Psoas muscle (tissue), 8 donors: Measurements from ENCODE around the gene VMO1. TPM values are rescaled to one million over a fixed set of nuclear protein-coding genes. Genes with fewer than 3 reads are reported as not detected.
A peak's percentile ranks its signal among the peaks of the same experiment; 100 is the strongest.

ENCODE experiments used
- ATAC-seq, 4 donors: fragments of 200-7000 bp; cut with Tn5 transposase; one replicate each; pipeline ENCODE4 v1.9.1; 2020; ENCODE audit warnings: moderate library complexity in 3 of 4, mild to moderate bottlenecking in 2 of 4
- DNase-seq, 2 donors: peaks; one replicate each; pipeline ENCODE4 v3.0.0-alpha.2; 2020
- H3K27ac ChIP-seq: fragments of 200-600 bp; one replicate; pipeline ENCODE4 v1.8.0; 2022
- H3K27me3 ChIP-seq, 3 donors: fragments of 200-600 bp in 1 of 3; one replicate each; pipeline versions ENCODE4 v1.6.1 to v1.8.0; 2013 to 2022; ENCODE audit warnings: low read length in 2 of 3, mild to moderate bottlenecking in 2 of 3, moderate library complexity in 1 of 3; ENCODE audit not compliant: insufficient read depth in 3 of 3
- H3K36me3 ChIP-seq, 2 donors: fragments of 200-600 bp in 1 of 2; one replicate each; pipeline versions ENCODE4 v1.6.1 to v1.8.0; 2013 to 2022; ENCODE audit warnings: low read depth in 1 of 2, mild to moderate bottlenecking in 1 of 2, moderate library complexity in 1 of 2; ENCODE audit not compliant: insufficient read depth in 1 of 2
- H3K4me1 ChIP-seq: fragments of 200-600 bp; one replicate; pipeline ENCODE4 v1.8.0; 2022
- H3K4me3 ChIP-seq: fragments of 200-600 bp; one replicate; pipeline ENCODE4 v1.8.0; 2022; ENCODE audit warnings: mild to moderate bottlenecking
- H3K9me3 ChIP-seq: fragments of 200-600 bp; one replicate; pipeline ENCODE4 v1.8.0; 2022
- WGBS, 3 donors: extraction: QIAGEN DNeasy Blood & Tissue Kit; methylation state at CpG; one replicate each; pipeline versions ENCODE4 v1.1.6 to v1.1.7; 2013; 5-methylcytosine and 5-hydroxymethylcytosine counted together
- intact Hi-C, 2 donors: fragments of 100-400 bp; cut with DNase I; formaldehyde crosslinking; loops; one replicate each; pipeline versions ENCODE4 v1.11.0 to v1.14.2; 2022
- polyA plus RNA-seq, 3 donors: library from polyadenylated mRNA; stranded (reverse); fragments of 200-250 nt; gene quantifications; one replicate each; pipeline ENCODE4 v1.2.3, GENCODE V29; 2013
- total RNA-seq, 4 donors: library from RNA; stranded (reverse); fragmentation: NEBNext Ultra II Directional in 2 of 4; extraction: Animal tissue kit (Norgen Biotek cat#: 25700) in 2 of 4; gene quantifications; one replicate each; pipeline versions ENCODE4 v1.2.1 to v1.2.4, GENCODE V29; 2021 to 2023
- TF ChIP-seq, protein P1 (sequence below): fragments of 200-600 bp; IDR thresholded peaks from one replicate; pipeline ENCODE4 v1.8.0; 2022; ENCODE audit warnings: antibody characterized with exemption
- donor health status: healthy with polysubstance abuse.
- donor health status: DM: no; HTN: no; CAD: no; lungs with moderate emphysema.
- donor health status: Bipolar disorder and iron deficiency.
- donor health status: healthy.
- donor health status: DM: yes; HTN: yes; CAD: no.
- donor health status: DM: no; HTN: no; CAD: no.
- donor health status: DM: no; HTN: no; CAD: no.
- donor health status: DM: yes; HTN: yes; CAD: no.

Gene VMO1
- total and polyA plus RNA-seq, 7 donors = 0.42 to 3.1 (median 0.84) TPM

DNA sequence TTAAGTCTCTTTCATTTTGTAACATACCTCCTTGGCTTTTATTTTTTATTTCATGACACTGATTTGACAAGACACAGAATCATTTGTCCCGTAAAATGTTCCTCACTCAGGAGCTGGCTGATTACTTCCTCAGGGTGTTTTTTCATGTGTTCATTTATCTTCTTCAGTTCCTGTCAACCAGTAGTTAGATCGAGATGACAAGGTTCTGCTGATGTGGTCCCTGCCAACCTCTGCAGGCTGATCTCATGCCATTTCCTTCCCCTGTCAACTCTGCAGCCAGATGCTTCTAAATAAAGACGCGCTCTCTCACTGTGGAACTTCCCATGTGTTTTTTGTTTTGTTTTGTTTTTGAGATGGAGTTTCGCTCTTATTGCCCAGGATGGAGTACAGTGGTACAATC is 38.3 kb downstream of the VMO1 start:
- 37 to 42% (median 38%) methylated on average over 5 of the region's 5 CpGs for WGBS, 3 donors
- intact Hi-C loops = no loop called here
- no peak overlapping the region for H3K4me3 ChIP-seq
- no peaks in the 10 kb centered on the region for H3K9me3 ChIP-seq
- ATAC-seq = peak in 1 of 4 donors; percentile 33
- TF ChIP-seq, protein P1, sequence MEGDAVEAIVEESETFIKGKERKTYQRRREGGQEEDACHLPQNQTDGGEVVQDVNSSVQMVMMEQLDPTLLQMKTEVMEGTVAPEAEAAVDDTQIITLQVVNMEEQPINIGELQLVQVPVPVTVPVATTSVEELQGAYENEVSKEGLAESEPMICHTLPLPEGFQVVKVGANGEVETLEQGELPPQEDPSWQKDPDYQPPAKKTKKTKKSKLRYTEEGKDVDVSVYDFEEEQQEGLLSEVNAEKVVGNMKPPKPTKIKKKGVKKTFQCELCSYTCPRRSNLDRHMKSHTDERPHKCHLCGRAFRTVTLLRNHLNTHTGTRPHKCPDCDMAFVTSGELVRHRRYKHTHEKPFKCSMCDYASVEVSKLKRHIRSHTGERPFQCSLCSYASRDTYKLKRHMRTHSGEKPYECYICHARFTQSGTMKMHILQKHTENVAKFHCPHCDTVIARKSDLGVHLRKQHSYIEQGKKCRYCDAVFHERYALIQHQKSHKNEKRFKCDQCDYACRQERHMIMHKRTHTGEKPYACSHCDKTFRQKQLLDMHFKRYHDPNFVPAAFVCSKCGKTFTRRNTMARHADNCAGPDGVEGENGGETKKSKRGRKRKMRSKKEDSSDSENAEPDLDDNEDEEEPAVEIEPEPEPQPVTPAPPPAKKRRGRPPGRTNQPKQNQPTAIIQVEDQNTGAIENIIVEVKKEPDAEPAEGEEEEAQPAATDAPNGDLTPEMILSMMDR = no peak
- H3K4me1 ChIP-seq = no peaks in the 10 kb centered on the region
- no peaks in the 10 kb centered on the region for H3K36me3 ChIP-seq
- no peak overlapping the region for H3K27ac ChIP-seq
- DNase-seq = no peak
- H3K27me3 ChIP-seq = peaks cover 0 to 92% (median 28%) of the 10 kb centered on the region in 3 donors

DNA sequence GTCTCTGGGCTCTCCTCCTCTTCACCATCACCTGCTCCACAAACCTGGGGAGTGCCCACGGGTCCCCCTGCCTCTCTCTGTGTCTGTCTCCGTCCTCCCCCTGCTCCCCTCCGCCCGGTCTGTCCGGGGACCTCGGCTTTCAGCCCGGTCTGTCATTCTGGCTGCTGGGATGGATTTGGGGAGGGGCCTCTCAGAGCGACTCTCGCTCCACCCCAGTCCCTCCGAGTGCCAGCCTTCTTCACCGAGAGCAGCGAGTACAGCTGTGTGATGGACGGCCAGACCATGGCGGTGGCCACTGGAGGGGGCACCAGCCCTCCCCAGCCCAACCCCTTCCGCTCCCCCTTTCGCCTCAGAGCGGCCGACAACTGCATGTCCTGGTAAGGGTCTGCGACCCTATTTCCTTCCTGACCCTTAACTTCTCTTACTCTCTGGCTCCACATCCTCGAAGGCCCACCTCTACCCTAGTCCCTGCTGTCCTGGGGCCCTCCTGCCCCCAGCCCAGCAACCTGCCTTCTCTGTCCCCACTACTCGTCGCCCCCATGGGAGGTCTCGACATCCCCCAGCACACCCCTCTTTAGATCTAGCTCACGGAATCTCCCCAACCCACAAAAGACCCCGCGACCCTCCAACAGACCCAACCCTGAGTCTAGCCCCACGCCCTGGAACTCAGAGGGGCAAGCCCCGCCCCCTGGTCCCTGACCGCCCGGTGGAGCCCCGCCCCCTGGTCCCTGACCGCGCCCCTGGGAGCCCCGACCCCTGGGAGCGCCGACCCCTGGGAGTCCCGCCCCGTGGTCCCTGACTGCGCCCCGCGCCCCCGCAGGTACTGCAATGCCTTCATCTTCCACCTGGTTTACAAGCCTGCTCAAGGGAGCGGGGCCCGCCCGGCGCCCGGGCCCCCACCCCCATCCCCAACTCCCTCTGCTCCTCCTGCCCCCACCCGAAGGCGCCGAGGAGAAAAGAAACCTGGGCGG is 40.9 kb downstream of the VMO1 start:
- H3K36me3 ChIP-seq = no peaks in the 10 kb centered on the region
- no peak overlapping the region for H3K27ac ChIP-seq
- no peaks in the 10 kb centered on the region for H3K9me3 ChIP-seq
- no peak overlapping the region for H3K4me3 ChIP-seq
- TF ChIP-seq, protein P1 = no peak
- ATAC-seq = no peak
- peaks cover 0 to 87% (median 29%) of the 10 kb centered on the region in 3 donors for H3K27me3 ChIP-seq
- no peak for DNase-seq
- intact Hi-C loops = no loop called here
- 8 to 11% (median 9%) methylated on average over 50 to 51 of the region's 51 CpGs for WGBS, 3 donors
- H3K4me1 ChIP-seq = no peaks in the 10 kb centered on the region

DNA sequence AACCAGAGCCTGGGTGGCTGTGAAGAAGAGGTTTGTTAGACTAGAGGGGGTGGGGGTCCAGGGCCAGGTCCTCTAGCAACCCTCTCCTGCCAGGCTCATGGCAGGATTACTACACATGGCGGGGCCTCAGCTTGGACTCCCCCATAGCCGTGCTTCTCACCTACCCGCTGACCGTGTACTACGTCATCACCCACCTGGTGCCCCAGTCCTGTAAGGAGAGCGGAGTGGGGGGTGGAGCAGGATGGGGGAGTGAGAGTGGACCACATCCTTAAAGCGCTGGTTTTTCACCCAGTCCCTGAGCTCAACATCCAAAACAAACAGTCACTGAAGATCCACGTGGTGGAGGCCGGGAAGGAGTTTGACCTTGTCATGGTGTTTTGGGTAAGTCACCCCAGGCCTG is 42.3 kb downstream of the VMO1 start:
- no peaks in the 10 kb centered on the region for H3K9me3 ChIP-seq
- TF ChIP-seq, protein P1 = no peak
- no peak overlapping the region for H3K27ac ChIP-seq
- DNase-seq (no peak), ATAC-seq (no peak)
- H3K27me3 ChIP-seq = peaks cover 0 to 87% (median 31%) of the 10 kb centered on the region in 3 donors
- no peak overlapping the region for H3K4me3 ChIP-seq
- H3K36me3 ChIP-seq = no peaks in the 10 kb centered on the region
- WGBS, 3 donors = 88 to 90% (median 90%) methylated on average over 8 to 9 of the region's 9 CpGs
- intact Hi-C loops = no loop called here
- H3K4me1 ChIP-seq = peaks cover 2% of the 10 kb centered on the region

DNA sequence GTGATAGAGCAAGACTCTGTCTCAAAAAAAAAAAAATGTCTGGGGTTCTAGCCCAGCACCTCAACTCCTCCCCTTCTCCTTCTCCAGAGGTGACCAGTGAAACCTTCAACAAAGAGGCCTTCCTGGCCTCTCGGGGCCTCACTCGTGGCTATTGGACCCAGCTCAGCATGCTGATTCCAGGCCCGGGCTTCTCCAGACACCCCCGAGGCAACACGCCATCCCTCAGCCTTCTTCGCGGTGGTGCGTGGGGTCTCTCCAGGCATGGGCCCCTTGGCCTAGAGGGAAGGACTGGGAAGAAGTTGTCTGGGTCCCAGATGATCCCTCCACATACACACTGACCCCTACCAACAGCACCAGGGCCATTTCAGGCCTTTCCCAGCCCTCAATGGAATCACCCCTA is 42.9 kb downstream of the VMO1 start:
- DNase-seq = no peak
- Histone ChIP-seq H3K27ac (no peak overlapping the region), H3K36me3 (no peaks in the 10 kb centered on the region), H3K4me3 (no peak overlapping the region), H3K4me1 (peaks cover 7% of the 10 kb centered on the region), H3K9me3 (no peaks in the 10 kb centered on the region), H3K27me3 (peaks cover 0 to 89% (median 31%) of the 10 kb centered on the region in 3 donors)
- ATAC-seq = no peak
- TF ChIP-seq, protein P1 = no peak
- WGBS, 3 donors = 91 to 94% (median 94%) methylated on average over 8 of the region's 8 CpGs
- intact Hi-C loops = no loop called here
